GM23338 (cell line): Measurements from ENCODE around the gene GARIN1A. TPM values are rescaled to one million over a fixed set of nuclear protein-coding genes. Genes with fewer than 3 reads are reported as not detected.
"Not testable (repeated sequence)": the region's sequence is repeated elsewhere in the genome, so short reads cannot be mapped to it uniquely, and the experiment has no call there.

Experiments used
- ATAC-seq: fragments of 200-7000 bp; cut with Tn5 transposase; 3 replicates; pipeline ENCODE4 v1.9.1; 2020
- DNase-seq: peaks from one replicate; pipeline ENCODE4 v3.0.0-alpha.2; 2015; ENCODE audit warnings: low spot score
- H2AFZ ChIP-seq: fragments of 200-600 bp; sonication (generic); 2 replicates; pipeline ENCODE4 v1.8.0; 2016; ENCODE audit warnings: antibody characterized with exemption, mild to moderate bottlenecking, moderate library complexity
- H3F3A ChIP-seq: fragments of 200-600 bp; sonication (generic); replicated peaks from 2 replicates; pipeline ENCODE4 v1.8.0; 2017; ENCODE audit warnings: antibody characterized with exemption, mixed run types, low read depth
- H3K27ac ChIP-seq: fragments of 200-600 bp; sonication (generic); 2 replicates; pipeline ENCODE4 v1.6.1; 2016; ENCODE audit warnings: low read depth
- H3K27me3 ChIP-seq: fragments of 200-600 bp; sonication (generic); 2 replicates; pipeline ENCODE4 v1.8.0; 2016; ENCODE audit warnings: mild to moderate bottlenecking, mixed run types, moderate library complexity; ENCODE audit not compliant: insufficient read depth
- H3K36me3 ChIP-seq: fragments of 200-600 bp; sonication (generic); 2 replicates; pipeline ENCODE4 v1.8.0; 2016; ENCODE audit warnings: mild to moderate bottlenecking; ENCODE audit not compliant: insufficient read depth
- H3K4me1 ChIP-seq: fragments of 200-600 bp; sonication (generic); 2 replicates; pipeline ENCODE4 v1.8.0; 2016; ENCODE audit warnings: mild to moderate bottlenecking, moderate library complexity; ENCODE audit not compliant: insufficient read depth
- H3K4me2 ChIP-seq: fragments of 200-600 bp; sonication (generic); 2 replicates; pipeline ENCODE4 v1.7.1; 2017; ENCODE audit warnings: mixed run types
- H3K4me3 ChIP-seq: fragments of 200-600 bp; sonication (generic); 2 replicates; pipeline ENCODE4 v1.6.1; 2016; ENCODE audit warnings: mixed run types
- H3K79me2 ChIP-seq: fragments of 200-600 bp; sonication (generic); replicated peaks from 2 replicates; pipeline ENCODE4 v1.8.0; 2017; ENCODE audit warnings: mild to moderate bottlenecking; ENCODE audit not compliant: insufficient read depth
- H3K9me2 ChIP-seq: fragments of 200-600 bp; sonication (generic); 2 replicates; pipeline ENCODE4 v1.8.0; 2017; ENCODE audit not compliant: insufficient read depth
- H4K20me1 ChIP-seq: fragments of 200-600 bp; sonication (generic); replicated peaks from 2 replicates; pipeline ENCODE4 v1.8.0; 2017; ENCODE audit warnings: mild to moderate bottlenecking; ENCODE audit not compliant: insufficient read depth
- H3K27ac Mint-ChIP-seq: 2 replicates; pipeline ENCODE4 v1.8.0; 2020; ENCODE audit warnings: inconsistent platforms, mild to moderate bottlenecking, moderate library complexity, mixed read lengths
- H3K27me3 Mint-ChIP-seq: 3 replicates; pipeline ENCODE4 v1.8.0; 2022; ENCODE audit warnings: low read depth, mild to moderate bottlenecking, moderate library complexity, mixed read lengths, inconsistent platforms; ENCODE audit not compliant: insufficient read depth, poor library complexity
- H3K36me3 Mint-ChIP-seq: 3 replicates; pipeline ENCODE4 v1.8.0; 2021; ENCODE audit warnings: low read depth, mild to moderate bottlenecking, inconsistent platforms, moderate library complexity, mixed read lengths
- H3K4me1 Mint-ChIP-seq: 3 replicates; pipeline ENCODE4 v1.8.0; 2020; ENCODE audit warnings: mild to moderate bottlenecking, inconsistent platforms, mixed read lengths
- H3K4me3 Mint-ChIP-seq: 3 replicates; pipeline ENCODE4 v1.8.0; 2021; ENCODE audit warnings: moderate library complexity, mild to moderate bottlenecking, inconsistent platforms, mixed read lengths
- H3K9me3 Mint-ChIP-seq: 3 replicates; pipeline ENCODE4 v1.8.0; 2020; ENCODE audit warnings: moderate library complexity, mild to moderate bottlenecking, inconsistent platforms, mixed read lengths
- polyA plus RNA-seq: library from polyadenylated mRNA; unstranded; fragments of >200 nt; fragmentation: Nextera tagmentation; extraction: Ambion mirVana; gene quantifications from 2 replicates; pipeline ENCODE4 v1.2.1, GENCODE V29; 2016
- total RNA-seq: library from RNA; depleted of rRNA; stranded (reverse); fragments of >200 nt; shearing (Covaris generic); gene quantifications from 2 replicates; pipeline ENCODE4 v1.2.3, GENCODE V29; 2014

GARIN1A gene
- total and polyA plus RNA-seq, 2 experiments from 2014 or later, result 0.10 TPM; not detected in 1

DNA sequence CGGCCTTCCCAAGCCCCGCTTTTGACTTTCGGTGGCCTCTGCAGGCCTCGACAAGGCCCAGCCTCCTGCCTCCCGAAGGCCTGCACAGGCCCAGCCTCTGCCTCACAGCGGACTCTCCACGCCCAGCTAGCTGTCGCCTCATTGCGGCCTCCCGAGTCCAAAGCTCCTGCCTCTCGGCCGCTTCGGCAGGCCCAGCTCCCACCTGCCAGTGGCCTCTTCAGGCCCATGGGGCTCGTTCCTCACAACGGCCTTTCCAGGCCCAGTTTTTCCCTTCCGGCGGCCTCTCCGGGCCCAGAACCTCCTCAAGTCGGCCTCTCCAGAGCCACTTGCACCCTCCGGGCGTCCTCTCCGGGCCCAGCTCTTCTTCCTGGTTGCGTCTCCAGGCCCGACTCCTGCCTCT lies 19.5 kb upstream of the GARIN1A start:
- not testable (repeated sequence) for H3K79me2 ChIP-seq, H4K20me1 ChIP-seq, H3K9me3 Mint-ChIP-seq, H3K27ac Mint-ChIP-seq, DNase-seq, H3K4me2 ChIP-seq, H3K27me3 ChIP-seq, H3K4me1 ChIP-seq, H3K27ac ChIP-seq, H3F3A ChIP-seq, H3K4me3 ChIP-seq, ATAC-seq, H3K4me3 Mint-ChIP-seq, H2AFZ ChIP-seq, H3K9me2 ChIP-seq, H3K27me3 Mint-ChIP-seq, H3K36me3 ChIP-seq, H3K4me1 Mint-ChIP-seq
- H3K36me3 Mint-ChIP-seq, result peaks cover 18% of the 10 kb centered on the region

DNA sequence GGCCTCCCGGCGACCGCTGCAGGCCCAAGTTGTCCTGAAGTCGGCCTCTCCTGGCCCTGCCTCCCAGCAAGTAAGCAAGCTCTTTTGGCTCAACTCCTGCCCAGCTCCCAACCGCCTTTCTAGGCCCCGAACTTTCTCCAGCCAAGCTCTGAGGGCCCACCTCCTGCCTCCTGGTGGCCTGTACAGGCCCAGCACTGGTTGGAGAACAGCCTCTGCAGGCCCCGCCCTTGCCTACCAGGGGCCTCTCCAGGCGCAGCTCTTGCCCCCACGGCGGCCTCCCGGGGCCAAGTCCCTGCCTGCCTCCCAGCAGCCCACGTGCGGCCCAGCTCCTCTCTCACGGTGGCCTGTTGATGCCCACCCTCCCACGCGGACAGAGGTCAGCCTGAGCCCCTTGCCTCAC lies 18.9 kb upstream of the GARIN1A start:
- not testable (repeated sequence) for H3K4me1 ChIP-seq, H2AFZ ChIP-seq, DNase-seq, H3F3A ChIP-seq, H3K27me3 ChIP-seq, ATAC-seq, H3K4me1 Mint-ChIP-seq, H3K27ac Mint-ChIP-seq, H3K27me3 Mint-ChIP-seq, H3K4me2 ChIP-seq, H3K9me3 Mint-ChIP-seq, H3K4me3 ChIP-seq, H3K9me2 ChIP-seq, H3K36me3 ChIP-seq, H3K27ac ChIP-seq, H3K4me3 Mint-ChIP-seq, H4K20me1 ChIP-seq, H3K79me2 ChIP-seq
- peaks cover 18% of the 10 kb centered on the region for H3K36me3 Mint-ChIP-seq

DNA sequence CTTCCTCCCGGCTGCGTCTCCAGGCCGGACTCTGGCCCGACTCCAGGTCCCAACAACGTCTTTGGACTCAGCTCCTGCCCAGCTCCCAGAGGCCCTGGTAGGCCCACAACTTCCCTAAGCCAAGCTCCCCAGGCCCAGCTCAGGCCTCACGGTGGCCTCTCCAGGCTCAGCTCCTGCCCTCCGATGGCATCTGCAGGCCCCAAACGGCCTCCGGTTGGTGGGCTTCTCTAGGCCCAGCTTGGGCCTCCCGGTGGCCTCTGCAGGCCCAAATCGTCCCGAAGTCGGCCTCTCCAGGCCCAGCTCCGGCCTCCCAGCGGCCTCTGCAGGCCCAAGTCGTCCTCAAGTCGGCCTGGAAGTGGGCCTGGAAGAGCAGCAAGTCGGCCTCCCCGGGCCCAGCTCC lies 18.0 kb upstream of the GARIN1A start:
- not testable (repeated sequence) for H3K4me1 Mint-ChIP-seq

DNA sequence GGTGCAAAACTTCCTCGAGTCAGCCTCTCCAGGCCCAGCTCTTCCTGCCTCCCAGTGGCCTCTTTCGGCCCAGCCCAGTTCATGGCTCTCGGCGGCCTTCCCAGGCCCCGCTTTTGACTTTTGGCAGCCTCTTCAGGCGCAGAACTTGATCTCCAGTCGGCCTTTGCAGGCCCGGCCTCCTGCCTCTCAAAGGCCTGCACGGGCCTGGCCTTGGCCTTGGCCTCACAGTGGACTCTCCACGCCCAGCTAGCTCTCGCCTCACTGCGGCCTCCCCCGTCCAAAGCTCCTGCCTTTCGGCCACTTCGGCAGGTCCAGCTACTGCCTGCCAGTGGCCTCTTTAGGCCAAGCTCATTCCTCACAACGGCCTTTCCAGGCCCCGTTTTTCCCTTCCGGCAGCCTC lies 17.6 kb upstream of the GARIN1A start:
- not testable (repeated sequence) for H3K79me2 ChIP-seq, H3K4me3 ChIP-seq, H3K27me3 ChIP-seq, H3K27me3 Mint-ChIP-seq, H3K9me2 ChIP-seq, H3F3A ChIP-seq, H3K4me1 ChIP-seq, H3K4me2 ChIP-seq, H3K36me3 ChIP-seq, H3K4me1 Mint-ChIP-seq, ATAC-seq, H3K27ac Mint-ChIP-seq, DNase-seq, H4K20me1 ChIP-seq, H3K4me3 Mint-ChIP-seq, H3K9me3 Mint-ChIP-seq, H2AFZ ChIP-seq, H3K27ac ChIP-seq
- peaks cover 18% of the 10 kb centered on the region for H3K36me3 Mint-ChIP-seq

More for the DNA sequence above, 18.0 kb upstream of the GARIN1A start:
- H3K27ac Mint-ChIP-seq, H3K36me3 ChIP-seq, H3K4me3 Mint-ChIP-seq, H3K4me3 ChIP-seq, H3F3A ChIP-seq, ATAC-seq, H3K9me2 ChIP-seq, H3K79me2 ChIP-seq, H3K27me3 ChIP-seq, H4K20me1 ChIP-seq, H3K4me1 ChIP-seq, H3K9me3 Mint-ChIP-seq, H2AFZ ChIP-seq, H3K27ac ChIP-seq, H3K27me3 Mint-ChIP-seq, H3K4me2 ChIP-seq, DNase-seq: not testable (repeated sequence)
- peaks cover 18% of the 10 kb centered on the region for H3K36me3 Mint-ChIP-seq

DNA sequence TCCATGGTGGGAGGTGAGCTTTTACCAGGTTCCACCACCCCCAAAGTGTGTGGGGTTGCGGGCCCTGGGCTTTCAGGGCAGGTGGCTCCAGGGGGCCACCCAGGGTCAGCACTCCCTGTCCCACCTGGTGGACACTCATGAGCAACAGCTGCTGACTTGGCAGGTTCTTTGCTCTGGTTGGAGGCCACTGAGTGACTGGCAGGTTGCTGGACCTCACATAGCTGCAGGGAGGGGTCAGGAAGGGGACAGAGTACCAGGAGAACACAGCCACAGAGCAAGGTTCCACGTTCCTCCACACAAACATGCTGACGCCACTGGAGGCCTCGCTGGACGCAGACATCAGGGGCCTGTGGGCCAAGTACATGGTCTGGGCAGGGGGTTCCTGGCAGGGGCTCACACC lies 13.7 kb upstream of the GARIN1A start:
- H3K27ac ChIP-seq, H3K4me3 ChIP-seq, H4K20me1 ChIP-seq, H3K4me2 ChIP-seq, H3K36me3 ChIP-seq, H3K79me2 ChIP-seq, H3K4me1 ChIP-seq, H3K9me2 ChIP-seq, ATAC-seq, H3K27me3 ChIP-seq, H3F3A ChIP-seq, H3K4me1 Mint-ChIP-seq, H2AFZ ChIP-seq, DNase-seq, H3K4me3 Mint-ChIP-seq, H3K27ac Mint-ChIP-seq: not testable (repeated sequence)
- Mint-ChIP-seq H3K36me3 (peaks cover 32% of the 10 kb centered on the region), H3K27me3 (peaks cover 16% of the 10 kb centered on the region), H3K9me3 (peaks cover 37% of the 10 kb centered on the region)
